Stimulated activated naive CD8-positive, alpha-beta T cell treated with anti-CD3 and anti-CD28 coated beads, Interleukin-15, amount 100 ng/mL, for 72 hours (primary cell): ENCODE measurements around the gene C11orf54.
"Not testable (repeated sequence)": the region's sequence is repeated elsewhere in the genome, so short reads cannot be mapped to it uniquely, and the experiment has no call there.

Experiments
- ATAC-seq: fragments of 150-1000 bp; cut with Tn5 transposase; 2 replicates; pipeline ENCODE4 v1.10.0; 2021; ENCODE audit warnings: mild to moderate bottlenecking, moderate library complexity
- DNase-seq, 2 donors: peaks; one replicate each; pipeline ENCODE4 v3.0.0; 2021 to 2022
- H3K27ac Mint-ChIP-seq, 2 donors: one replicate each; pipeline ENCODE4 v1.8.0; 2022; ENCODE audit warnings: mild to moderate bottlenecking in 2 of 2, mixed read lengths in 2 of 2, moderate library complexity in 2 of 2
- H3K27me3 Mint-ChIP-seq: one replicate; pipeline ENCODE4 v1.8.0; 2022; ENCODE audit warnings: mixed read lengths
- H3K4me1 Mint-ChIP-seq: one replicate; pipeline ENCODE4 v1.8.0; 2022; ENCODE audit warnings: mild to moderate bottlenecking, mixed read lengths
- H3K4me3 Mint-ChIP-seq, 2 donors: one replicate each; pipeline ENCODE4 v1.8.0; 2022; ENCODE audit warnings: mild to moderate bottlenecking in 2 of 2, mixed read lengths in 2 of 2, moderate library complexity in 1 of 2
- H3K9me3 Mint-ChIP-seq, 2 donors: one replicate each; pipeline ENCODE4 v1.8.0; 2022; ENCODE audit warnings: mixed read lengths in 2 of 2

C11orf54 gene

GRCh38 chr11:93744669-93745004 lies 3.2 kb downstream of the C11orf54 start:
- DNase-seq = no peak
- no peak for ATAC-seq
- Mint-ChIP-seq H3K9me3 (no peaks in the 10 kb centered on the region), H3K4me1 (peaks cover 27% of the 10 kb centered on the region), H3K27me3 (no peaks in the 10 kb centered on the region), H3K4me3 (peak overlapping the region; percentile 14 to 61), H3K27ac (no peak overlapping the region)

- not testable (repeated sequence) for H3K27ac Mint-ChIP-seq, H3K27me3 Mint-ChIP-seq
- H3K4me1 Mint-ChIP-seq = peaks cover 27% of the 10 kb centered on the region
Observed at GRCh38 chr11:93745005-93745755, 3.7 kb downstream of the C11orf54 start.

GRCh38 chr11:93746101-93746500 lies 4.6 kb downstream of the C11orf54 start:
- no peak for ATAC-seq
- no peaks in the 10 kb centered on the region for H3K27me3 Mint-ChIP-seq
- H3K4me3 Mint-ChIP-seq = no peak overlapping the region
- H3K27ac Mint-ChIP-seq = no peak overlapping the region
- peaks cover 27% of the 10 kb centered on the region for H3K4me1 Mint-ChIP-seq
- DNase-seq = no peak
- no peaks in the 10 kb centered on the region for H3K9me3 Mint-ChIP-seq

More at GRCh38 chr11:93745005-93745755, 3.7 kb downstream of the C11orf54 start:
- H3K4me3 Mint-ChIP-seq = peak overlapping the region in 1 of 2 donors; percentile 61
- H3K9me3 Mint-ChIP-seq, ATAC-seq, DNase-seq: not testable (repeated sequence)

GRCh38 chr11:93747122-93747521 lies 5.7 kb downstream of the C11orf54 start:
- Mint-ChIP-seq H3K4me1 (peaks cover 27% of the 10 kb centered on the region), H3K9me3 (no peaks in the 10 kb centered on the region), H3K27ac (no peak overlapping the region), H3K27me3 (no peaks in the 10 kb centered on the region), H3K4me3 (no peak overlapping the region)
- no peak for DNase-seq
- ATAC-seq = no peak

- Mint-ChIP-seq H3K9me3 (no peaks in the 10 kb centered on the region), H3K27ac (no peak overlapping the region), H3K27me3 (no peaks in the 10 kb centered on the region), H3K4me3 (no peak overlapping the region), H3K4me1 (no peaks in the 10 kb centered on the region)
- ATAC-seq = no peak
- no peak for DNase-seq
Observed at GRCh38 chr11:93751001-93751400, 9.5 kb downstream of the C11orf54 start.

- H3K4me3 Mint-ChIP-seq = no peak overlapping the region
- no peaks in the 10 kb centered on the region for H3K27me3 Mint-ChIP-seq
- H3K9me3 Mint-ChIP-seq = no peaks in the 10 kb centered on the region
- no peak for ATAC-seq
- no peaks in the 10 kb centered on the region for H3K4me1 Mint-ChIP-seq
- DNase-seq = no peak
- H3K27ac Mint-ChIP-seq = no peak overlapping the region
Observed at GRCh38 chr11:93753241-93753640, 11.8 kb downstream of the C11orf54 start.

GRCh38 chr11:93756748-93757147 lies 15.3 kb downstream of the C11orf54 start:
- Mint-ChIP-seq H3K9me3 (no peaks in the 10 kb centered on the region), H3K4me1 (no peaks in the 10 kb centered on the region), H3K27me3 (no peaks in the 10 kb centered on the region), H3K27ac (no peak overlapping the region), H3K4me3 (no peak overlapping the region)
- no peak for DNase-seq
- no peak for ATAC-seq

- DNase-seq (no peak), ATAC-seq (no peak)
- no peaks in the 10 kb centered on the region for H3K27me3 Mint-ChIP-seq
- H3K4me1 Mint-ChIP-seq = no peaks in the 10 kb centered on the region
- H3K27ac Mint-ChIP-seq = no peak overlapping the region
- no peak overlapping the region for H3K4me3 Mint-ChIP-seq
- H3K9me3 Mint-ChIP-seq = no peaks in the 10 kb centered on the region
Observed at GRCh38 chr11:93757301-93757700, 15.8 kb downstream of the C11orf54 start.

- DNase-seq (no peak), ATAC-seq (no peak)
- no peaks in the 10 kb centered on the region for H3K27me3 Mint-ChIP-seq
- H3K9me3 Mint-ChIP-seq = no peaks in the 10 kb centered on the region
- no peak overlapping the region for H3K4me3 Mint-ChIP-seq
- H3K4me1 Mint-ChIP-seq = no peaks in the 10 kb centered on the region
- H3K27ac Mint-ChIP-seq = no peak overlapping the region
Observed at GRCh38 chr11:93757924-93758865, 16.7 kb downstream of the C11orf54 start.

- not testable (repeated sequence) for H3K9me3 Mint-ChIP-seq, ATAC-seq, H3K27me3 Mint-ChIP-seq, H3K4me3 Mint-ChIP-seq, H3K4me1 Mint-ChIP-seq, DNase-seq, H3K27ac Mint-ChIP-seq
Observed at GRCh38 chr11:93759123-93759522, 17.7 kb downstream of the C11orf54 start.

GRCh38 chr11:93761910-93762309 lies 20.4 kb downstream of the C11orf54 start:
- Mint-ChIP-seq H3K4me1 (no peaks in the 10 kb centered on the region), H3K27ac (no peak overlapping the region), H3K9me3 (peaks cover 3 to 11% of the 10 kb centered on the region in 2 donors), H3K4me3 (no peak overlapping the region), H3K27me3 (no peaks in the 10 kb centered on the region)
- no peak for ATAC-seq
- DNase-seq = no peak

- no peak overlapping the region for H3K4me3 Mint-ChIP-seq
- no peak for ATAC-seq
- H3K27ac Mint-ChIP-seq = peak overlapping the region in 1 of 2 donors; percentile 67
Observed at GRCh38 chr11:93765551-93765950, 24.1 kb downstream of the C11orf54 start.

GRCh38 chr11:93766504-93766903 lies 25.0 kb downstream of the C11orf54 start:
- Mint-ChIP-seq H3K4me3 (no peak overlapping the region), H3K27ac (no peak overlapping the region), H3K4me1 (no peaks in the 10 kb centered on the region), H3K27me3 (no peaks in the 10 kb centered on the region), H3K9me3 (peaks cover 5 to 24% of the 10 kb centered on the region in 2 donors)
- DNase-seq (no peak), ATAC-seq (no peak)

More at GRCh38 chr11:93765551-93765950, 24.1 kb downstream of the C11orf54 start:
- Mint-ChIP-seq H3K27me3 (no peaks in the 10 kb centered on the region), H3K4me1 (no peaks in the 10 kb centered on the region), H3K9me3 (peaks cover 5 to 24% of the 10 kb centered on the region in 2 donors)
- no peak for DNase-seq

GRCh38 chr11:93767018-93767417 lies 25.5 kb downstream of the C11orf54 start:
- ATAC-seq = no peak
- no peaks in the 10 kb centered on the region for H3K4me1 Mint-ChIP-seq
- H3K27me3 Mint-ChIP-seq = no peaks in the 10 kb centered on the region
- no peak overlapping the region for H3K27ac Mint-ChIP-seq
- H3K4me3 Mint-ChIP-seq = no peak overlapping the region
- peaks cover 5 to 24% of the 10 kb centered on the region in 2 donors for H3K9me3 Mint-ChIP-seq
- no peak for DNase-seq

- DNase-seq = no peak
- Mint-ChIP-seq H3K27ac (no peak overlapping the region), H3K4me3 (no peak overlapping the region), H3K4me1 (no peaks in the 10 kb centered on the region), H3K27me3 (no peaks in the 10 kb centered on the region), H3K9me3 (peaks cover 5 to 34% of the 10 kb centered on the region in 2 donors)
- ATAC-seq = no peak
Observed at GRCh38 chr11:93770160-93770559, 28.7 kb downstream of the C11orf54 start.

GRCh38 chr11:93772123-93772522 lies 30.7 kb downstream of the C11orf54 start:
- Mint-ChIP-seq H3K27ac (no peak overlapping the region), H3K4me3 (no peak overlapping the region), H3K27me3 (no peaks in the 10 kb centered on the region), H3K4me1 (no peaks in the 10 kb centered on the region), H3K9me3 (peaks cover under 1 to 21% of the 10 kb centered on the region in 2 donors)
- ATAC-seq (no peak), DNase-seq (no peak)
